ENCODE data around the gene TNC.
"Not testable (repeated sequence)": the region's sequence is repeated elsewhere in the genome, so short reads cannot be mapped to it uniquely, and the experiment has no call there.

TNC gene

DNA sequence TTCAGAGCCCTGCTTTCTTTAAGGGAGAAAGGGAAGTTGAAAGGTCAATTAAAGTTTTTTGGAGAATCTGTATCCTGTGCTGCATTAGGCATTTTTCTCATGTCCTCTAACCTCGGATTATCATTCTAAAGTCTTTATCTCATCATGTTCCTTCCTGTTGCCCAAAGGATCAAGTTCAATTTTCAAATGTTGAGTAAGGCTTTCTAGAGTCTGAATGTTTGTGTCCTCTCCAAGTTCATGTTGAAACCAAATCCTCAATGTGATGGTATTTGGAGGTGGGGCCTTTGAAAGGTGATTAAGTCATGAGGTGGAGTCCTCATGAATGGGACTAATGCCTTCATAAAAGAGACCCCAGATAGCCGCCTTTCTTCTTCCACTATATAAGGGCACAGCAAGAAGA is 20.2 kb upstream of the TNC start:
- Histone ChIP-seq H3K36me3 (no peaks in the 10 kb centered on the region), H3K27me3 (peaks cover 0 to 20% (median 15%) of the 10 kb centered on the region in 11 experiments; a peak in 16 of 22 replicates), H3K27ac (no peak overlapping the region), H3K4me2 (no peak overlapping the region), H3K4me1 (peaks cover 0 to 7% (median under 1%) of the 10 kb centered on the region in 10 experiments; a peak in 9 of 20 replicates), H3K9ac (no peak overlapping the region), H3K4me3 (no peak overlapping the region), H3K9me3 (replicated peaks in 1 of 11) (peaks cover 0 to 4% (median 0%) of the 10 kb centered on the region in 11 experiments; a peak in 3 of 22 replicates), H4K20me1 (no peaks in the 10 kb centered on the region)
- TF ChIP-seq Cebpa-rat (IDR thresholded peaks at IDR 0.05) = no peak

DNA sequence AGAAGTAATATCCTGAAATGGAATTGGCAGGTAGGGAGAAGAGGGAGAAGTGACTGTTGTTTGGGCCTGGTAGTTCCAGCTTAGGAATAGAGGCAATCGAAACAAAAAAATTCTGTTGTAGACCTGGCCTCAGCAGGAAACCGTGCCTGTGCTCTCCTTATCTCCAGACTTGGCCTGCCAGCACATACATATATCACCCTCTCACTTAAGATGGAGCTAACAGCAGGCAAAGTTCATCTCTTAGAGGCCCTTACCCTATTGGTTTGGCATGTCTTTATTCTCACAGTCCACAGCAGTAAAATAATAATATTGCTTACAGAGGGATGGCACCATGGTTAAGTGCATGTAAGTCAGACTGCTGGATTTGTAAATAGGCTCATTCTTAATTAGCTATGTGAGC is 19.6 kb upstream of the TNC start:
- H3K4me2 ChIP-seq = no peak overlapping the region
- H3K4me1 ChIP-seq = peaks cover 3 to 14% (median 7%) of the 10 kb centered on the region in 10 experiments; a peak in 18 of 20 replicates
- no peak overlapping the region for H3K9ac ChIP-seq
- H3K27me3 ChIP-seq = peaks cover 5 to 21% (median 16%) of the 10 kb centered on the region in 11 experiments; a peak in 20 of 22 replicates
- no peak for TF ChIP-seq Cebpa-rat (IDR thresholded peaks at IDR 0.05)
- no peaks in the 10 kb centered on the region for H3K36me3 ChIP-seq
- no peak overlapping the region for H3K27ac ChIP-seq
- peaks cover 0 to 4% (median 0%) of the 10 kb centered on the region in 11 experiments; a peak in 3 of 22 replicates for H3K9me3 ChIP-seq (replicated peaks in 1 of 11)
- H3K4me3 ChIP-seq = no peak overlapping the region
- H4K20me1 ChIP-seq = 0 out of 22 replicates have a peak, but pooled peaks cover 0 to 3% (median 0%) of the 10 kb centered on the region in 11 experiments

DNA sequence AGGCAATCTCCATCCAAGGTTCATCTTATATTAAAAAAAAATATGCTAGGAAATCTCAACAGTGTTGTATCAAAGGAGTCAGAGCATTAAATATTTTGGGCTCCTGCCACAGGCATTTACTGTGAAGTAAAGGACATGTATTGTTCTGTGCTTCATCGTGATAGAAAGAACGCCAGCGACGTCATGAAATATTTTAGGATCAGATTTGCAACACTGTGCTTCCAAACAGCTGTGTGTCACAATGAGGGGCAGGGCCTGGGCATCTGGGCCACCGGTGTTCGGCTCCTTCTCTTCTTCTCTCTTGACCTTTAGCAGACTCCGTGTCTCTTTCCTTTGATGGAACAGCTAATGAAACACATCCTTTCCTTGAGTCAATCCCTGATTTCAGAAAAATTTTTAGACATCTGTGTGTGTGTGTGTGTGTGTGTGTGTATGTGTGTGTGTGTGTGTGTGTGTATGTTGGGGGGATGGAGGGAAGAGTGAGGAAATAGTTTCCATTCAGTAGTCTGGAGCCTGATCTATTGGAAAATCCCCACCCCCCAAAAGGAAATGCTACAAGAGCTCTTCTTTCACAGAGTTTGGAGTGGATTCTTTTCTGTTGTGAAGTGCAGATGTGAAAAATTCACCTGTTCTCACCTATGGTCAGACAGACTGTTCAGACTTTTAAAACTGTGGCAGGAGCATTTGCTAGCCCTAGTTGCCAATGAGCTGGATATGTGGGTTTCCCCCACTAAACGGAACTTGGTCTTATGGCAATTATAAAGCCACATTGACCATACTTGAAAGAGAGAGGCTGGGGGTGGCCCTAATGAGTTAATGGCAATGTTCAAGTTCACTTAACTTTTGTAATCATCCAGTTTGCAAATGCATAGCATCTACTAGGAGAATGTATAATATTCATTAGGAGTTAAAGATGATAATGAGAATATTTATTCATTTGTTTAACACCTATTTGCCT is 18.1 kb upstream of the TNC start:
- TF ChIP-seq Cebpa-rat (IDR thresholded peaks at IDR 0.05) = no peak
- H4K20me1 ChIP-seq = peaks cover 0 to 6% (median 0%) of the 10 kb centered on the region in 11 experiments; a peak in 1 of 22 replicates
- no peak overlapping the region for H3K27ac ChIP-seq
- H3K27me3 ChIP-seq = peaks cover 8 to 26% (median 17%) of the 10 kb centered on the region in 11 experiments; a peak in 20 of 22 replicates
- no peak overlapping the region for H3K9ac ChIP-seq
- no peak overlapping the region for H3K4me3 ChIP-seq
- H3K36me3 ChIP-seq = no peaks in the 10 kb centered on the region
- peaks cover 6 to 23% (median 14%) of the 10 kb centered on the region in 10 experiments; a peak in 18 of 20 replicates for H3K4me1 ChIP-seq
- H3K4me2 ChIP-seq = no peak overlapping the region
- no peaks in the 10 kb centered on the region for H3K9me3 ChIP-seq (replicated peaks in 1 of 11)

DNA sequence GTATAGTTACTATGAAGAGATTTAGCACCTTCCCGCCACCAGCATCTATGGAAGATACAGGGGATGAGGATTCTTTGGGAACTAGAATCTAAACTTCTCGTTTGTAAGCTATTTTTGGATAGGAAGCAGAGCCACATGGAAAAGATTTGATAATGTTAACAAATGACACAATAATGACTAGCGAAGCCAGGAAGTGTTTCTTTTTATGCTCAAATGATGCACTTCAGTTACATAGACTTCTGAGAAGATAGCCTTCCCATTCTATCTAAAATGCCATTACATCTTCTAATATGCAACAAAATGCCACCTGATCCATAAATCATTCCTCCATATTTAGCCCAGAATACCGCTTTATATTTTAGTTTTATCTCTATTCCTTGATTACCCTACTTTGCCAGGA is 17.0 kb upstream of the TNC start:
- no peaks in the 10 kb centered on the region for H3K9me3 ChIP-seq (replicated peaks in 1 of 11)
- no peak for TF ChIP-seq Cebpa-rat (IDR thresholded peaks at IDR 0.05)
- H3K36me3 ChIP-seq = no peaks in the 10 kb centered on the region
- H3K4me2 ChIP-seq = no peak overlapping the region
- peaks cover 0 to 6% (median 0%) of the 10 kb centered on the region in 11 experiments; a peak in 1 of 22 replicates for H4K20me1 ChIP-seq
- H3K4me3 ChIP-seq = no peak overlapping the region
- H3K27me3 ChIP-seq = peaks cover 8 to 26% (median 17%) of the 10 kb centered on the region in 11 experiments; a peak in 20 of 22 replicates
- peaks cover 6 to 23% (median 14%) of the 10 kb centered on the region in 10 experiments; a peak in 18 of 20 replicates for H3K4me1 ChIP-seq
- no peak overlapping the region for H3K9ac ChIP-seq
- H3K27ac ChIP-seq = no peak overlapping the region

DNA sequence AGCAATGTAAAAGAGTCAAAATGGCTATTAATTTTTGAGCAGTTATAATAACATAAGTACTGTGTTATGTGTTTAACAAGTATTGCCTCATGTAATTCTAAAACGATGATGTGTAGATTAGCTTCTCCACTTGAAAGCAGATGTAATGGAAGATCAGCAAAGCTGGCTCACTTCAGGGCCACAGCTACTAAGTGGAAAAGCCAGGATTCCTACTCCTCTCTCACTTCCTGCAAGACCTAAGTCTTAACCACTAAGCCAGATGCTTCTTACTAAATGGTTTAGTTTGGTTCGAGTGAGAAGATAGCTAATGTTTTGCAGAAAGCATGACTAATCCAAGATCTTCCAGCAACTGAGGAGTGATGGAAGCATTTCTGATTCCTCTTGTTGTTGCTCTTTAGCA is 15.7 kb upstream of the TNC start:
- Histone ChIP-seq H3K36me3 (no peaks in the 10 kb centered on the region), H3K27ac (no peak overlapping the region; a peak in 1 of 22 replicates), H4K20me1 (peaks cover 0 to 6% (median 0%) of the 10 kb centered on the region in 11 experiments; a peak in 1 of 22 replicates), H3K9me3 (replicated peaks in 1 of 11) (no peaks in the 10 kb centered on the region), H3K4me2 (peak overlapping the region in 3 of 11 experiments; percentile 62 to 77 (median 70); a peak in 5 of 22 replicates), H3K27me3 (peaks cover 8 to 26% (median 17%) of the 10 kb centered on the region in 11 experiments; a peak in 20 of 22 replicates), H3K4me1 (peaks cover 6 to 23% (median 14%) of the 10 kb centered on the region in 10 experiments; a peak in 18 of 20 replicates), H3K9ac (no peak overlapping the region), H3K4me3 (no peak overlapping the region)
- TF ChIP-seq Cebpa-rat (IDR thresholded peaks at IDR 0.05) = no peak

DNA sequence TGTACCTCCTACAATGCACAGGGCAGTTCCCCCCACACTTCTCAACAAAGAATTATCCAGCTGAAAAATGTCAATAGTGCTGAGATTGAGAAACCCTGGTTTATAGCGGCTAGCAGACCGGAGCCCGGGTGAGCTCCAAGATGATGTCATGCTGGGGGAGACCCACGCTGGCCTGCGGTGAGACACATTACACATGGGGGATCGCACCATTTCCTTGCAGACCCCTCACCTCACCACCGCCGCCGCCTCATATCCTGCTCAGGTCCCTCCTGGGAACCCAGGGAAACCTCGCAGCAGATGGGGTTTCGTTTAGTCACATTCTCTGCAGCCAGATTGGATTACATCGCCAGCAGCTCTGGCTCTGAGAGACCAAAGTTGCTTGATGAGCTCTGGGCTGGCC is 14.7 kb upstream of the TNC start:
- Histone ChIP-seq H3K4me2 (peak overlapping the region; percentile 25 to 79 (median 67)), H3K4me3 (no peak overlapping the region), H3K4me1 (peaks cover 9 to 26% (median 16%) of the 10 kb centered on the region in 10 experiments), H3K27ac (peak overlapping the region in 2 of 11 experiments; percentile 30 to 50; a peak in 3 of 22 replicates), H3K9ac (peak overlapping the region in 1 of 11 experiments; percentile 2; a peak in 1 of 22 replicates), H3K27me3 (peaks cover 8 to 26% (median 17%) of the 10 kb centered on the region in 11 experiments; a peak in 20 of 22 replicates), H3K9me3 (replicated peaks in 1 of 11) (no peaks in the 10 kb centered on the region), H4K20me1 (peaks cover 0 to 6% (median 0%) of the 10 kb centered on the region in 11 experiments; a peak in 1 of 22 replicates), H3K36me3 (no peaks in the 10 kb centered on the region)
- peak in 4 of 11 experiments; percentile 55 to 82 (median 69); a peak in 4 of 22 replicates for TF ChIP-seq Cebpa-rat (IDR thresholded peaks at IDR 0.05)

DNA sequence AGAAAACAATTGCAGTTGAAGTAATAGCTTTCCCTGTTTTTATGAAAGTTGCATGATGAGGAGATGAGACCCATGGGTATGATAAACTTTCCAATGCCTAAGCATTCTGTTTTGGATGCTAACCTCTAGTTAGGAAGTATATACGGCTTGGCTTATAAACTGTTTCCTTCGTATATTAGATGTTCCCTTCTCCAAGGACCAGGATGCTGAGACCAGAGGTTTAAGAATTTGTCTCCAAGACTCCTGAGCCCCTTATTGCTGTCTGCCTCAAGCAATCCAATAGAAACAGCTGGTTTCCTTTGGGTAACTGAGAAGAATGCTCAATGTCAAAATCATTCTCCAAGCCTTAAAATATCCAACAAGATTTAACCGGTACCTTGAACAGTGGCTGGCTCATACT is 12.2 kb upstream of the TNC start:
- H3K27ac ChIP-seq = no peak overlapping the region
- peaks cover 0 to 7% (median 0%) of the 10 kb centered on the region in 11 experiments; a peak in 7 of 22 replicates for H3K9me3 ChIP-seq (replicated peaks in 1 of 11)
- H3K9ac ChIP-seq = no peak overlapping the region
- no peaks in the 10 kb centered on the region for H3K36me3 ChIP-seq
- TF ChIP-seq Cebpa-rat (IDR thresholded peaks at IDR 0.05) = no peak
- peaks cover 8 to 26% (median 17%) of the 10 kb centered on the region in 11 experiments; a peak in 20 of 22 replicates for H3K27me3 ChIP-seq
- no peak overlapping the region for H3K4me3 ChIP-seq
- H3K4me1 ChIP-seq = peaks cover 20 to 36% (median 23%) of the 10 kb centered on the region in 10 experiments
- H3K4me2 ChIP-seq = no peak overlapping the region
- H4K20me1 ChIP-seq = peaks cover 0 to 6% (median 0%) of the 10 kb centered on the region in 11 experiments; a peak in 1 of 22 replicates

DNA sequence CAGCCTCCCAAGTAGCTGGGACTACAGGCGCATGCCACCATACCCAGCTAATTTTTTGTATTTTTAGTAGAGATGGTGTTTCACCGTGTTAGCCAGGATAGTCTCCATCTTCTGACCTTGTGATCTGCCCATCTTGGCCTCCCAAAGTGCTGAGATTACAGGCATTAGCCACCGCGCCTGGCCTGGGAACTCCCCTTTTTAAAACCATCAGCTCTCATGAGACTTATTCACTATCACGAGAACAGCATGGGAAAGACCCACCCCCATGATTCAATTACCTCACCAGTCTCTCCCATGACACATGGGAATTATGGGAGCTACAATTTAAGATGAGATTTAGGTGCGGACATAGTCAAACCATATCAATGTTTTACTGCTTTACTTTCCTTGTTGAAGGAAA is 10.8 kb upstream of the TNC start:
- H3K4me2 ChIP-seq, H3K9ac ChIP-seq, H3K36me3 ChIP-seq, H3K27ac ChIP-seq, H4K20me1 ChIP-seq, H3K4me3 ChIP-seq: not testable (repeated sequence)
- Histone ChIP-seq H3K9me3 (replicated peaks in 1 of 11) (peaks cover 0 to 11% (median 0%) of the 10 kb centered on the region in 11 experiments; a peak in 7 of 22 replicates), H3K27me3 (peaks cover 2 to 18% (median 6%) of the 10 kb centered on the region in 11 experiments; a peak in 20 of 22 replicates), H3K4me1 (peaks cover 20 to 34% (median 23%) of the 10 kb centered on the region in 10 experiments)
